Measurements from ENCODE around the gene SLC36A1. TPM values are rescaled to one million over a fixed set of nuclear protein-coding genes. Genes with fewer than 3 reads are reported as not detected.

Gene SLC36A1
- total RNA-seq, 1 donor: 4.0 TPM

DNA sequence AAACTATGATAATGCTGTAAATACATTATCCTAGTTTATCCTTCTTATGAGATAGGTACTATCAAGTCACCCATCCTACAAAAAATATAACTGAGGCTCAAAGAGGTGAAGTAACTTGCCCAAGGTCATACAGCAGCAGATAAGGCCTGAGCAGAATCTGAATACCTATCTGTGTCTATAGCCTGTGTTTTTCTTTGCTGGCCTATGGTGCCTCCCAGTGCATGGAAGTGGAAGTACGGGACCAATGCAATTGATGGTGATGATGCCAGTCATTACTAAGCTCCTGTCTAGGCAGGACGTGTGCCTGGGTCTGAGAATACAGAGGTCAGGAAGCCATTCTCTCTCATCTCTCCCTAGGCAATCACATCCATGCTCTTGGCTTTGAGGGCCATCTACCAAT is 75.9 kb downstream of the SLC36A1 start:
- H3K4me3 ChIP-seq (ENCODE audit: low read length): no peak overlapping the region
- no peaks in the 10 kb centered on the region for H3K9me3 ChIP-seq (ENCODE audit: low read depth, low read length)
- H3K27me3 ChIP-seq (ENCODE audit: insufficient read depth, low read length): no peaks in the 10 kb centered on the region
- peaks cover 8% of the 10 kb centered on the region for H3K4me1 ChIP-seq (ENCODE audit: insufficient read depth, low read length)

DNA sequence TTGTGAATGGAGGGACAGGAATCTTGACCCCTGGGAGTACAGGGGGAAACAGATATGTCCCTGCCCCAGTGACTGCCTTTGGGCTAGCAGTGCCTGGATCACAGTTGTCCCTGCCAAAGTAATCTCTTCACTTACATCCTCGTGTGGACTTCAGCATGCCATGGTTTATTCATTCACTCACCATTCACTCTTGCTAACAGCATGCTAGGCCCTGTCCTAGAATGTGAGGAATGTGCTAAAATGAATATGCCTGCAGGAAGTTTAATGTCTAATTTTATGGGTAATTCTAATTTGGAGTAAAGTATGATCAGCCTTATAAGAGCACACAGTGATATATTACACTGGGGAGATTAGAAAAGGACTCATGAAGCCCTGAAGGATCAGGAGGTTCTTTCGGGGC is 80.8 kb downstream of the SLC36A1 start:
- Histone ChIP-seq H3K4me3 (ENCODE audit: low read length) (no peak overlapping the region), H3K9me3 (ENCODE audit: low read depth, low read length) (no peaks in the 10 kb centered on the region), H3K4me1 (ENCODE audit: insufficient read depth, low read length) (no peaks in the 10 kb centered on the region)

DNA sequence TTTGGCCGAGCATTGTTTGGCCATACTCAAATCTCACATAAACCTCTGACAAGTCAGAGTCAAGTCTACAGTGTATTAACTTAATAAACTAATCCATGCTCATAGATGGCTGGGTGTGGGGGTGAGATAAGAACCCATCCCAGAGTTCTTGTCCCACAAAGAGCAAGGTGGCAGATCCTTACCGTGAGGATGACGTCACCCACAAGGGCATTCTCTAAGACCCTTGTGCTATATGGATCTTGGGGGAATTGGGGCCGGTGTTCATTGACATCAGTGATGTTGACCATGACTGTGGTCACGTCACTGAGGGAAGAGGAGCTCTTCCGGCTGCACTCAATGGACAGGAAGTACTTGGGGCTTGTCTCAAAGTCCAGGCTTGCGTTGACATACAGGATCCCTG is 81.6 kb downstream of the SLC36A1 start:
- H3K27me3 ChIP-seq (ENCODE audit: insufficient read depth, low read length): no peaks in the 10 kb centered on the region
- H3K4me3 ChIP-seq (ENCODE audit: low read length): no peak overlapping the region
- no peaks in the 10 kb centered on the region for H3K4me1 ChIP-seq (ENCODE audit: insufficient read depth, low read length)
- no peaks in the 10 kb centered on the region for H3K9me3 ChIP-seq (ENCODE audit: low read depth, low read length)

More for the DNA sequence above, 80.8 kb downstream of the SLC36A1 start:
- H3K27me3 ChIP-seq (ENCODE audit: insufficient read depth, low read length): no peaks in the 10 kb centered on the region

DNA sequence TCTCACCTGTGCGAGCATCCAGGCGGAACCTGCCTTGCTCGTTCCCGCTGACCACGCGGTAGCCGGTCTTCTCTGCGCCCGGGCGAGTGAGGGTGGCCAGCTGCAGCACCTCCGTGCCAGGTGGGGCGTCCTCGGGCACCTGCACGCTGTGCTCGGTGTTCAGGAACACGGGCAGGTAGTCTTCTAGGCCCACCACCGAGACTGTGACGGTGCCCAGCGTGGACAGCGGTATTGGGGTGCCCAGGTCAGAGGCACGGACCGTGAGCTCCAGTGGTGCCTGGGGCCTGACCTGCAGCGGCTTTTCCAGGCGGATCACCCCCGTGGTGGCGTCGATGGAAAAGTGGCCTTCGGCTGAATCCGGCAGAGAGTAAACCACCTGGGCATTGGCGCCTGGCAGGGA is 84.2 kb downstream of the SLC36A1 start:
- Histone ChIP-seq H3K9me3 (ENCODE audit: low read depth, low read length) (no peaks in the 10 kb centered on the region), H3K4me1 (ENCODE audit: insufficient read depth, low read length) (no peaks in the 10 kb centered on the region), H3K4me3 (ENCODE audit: low read length) (no peak overlapping the region)

DNA sequence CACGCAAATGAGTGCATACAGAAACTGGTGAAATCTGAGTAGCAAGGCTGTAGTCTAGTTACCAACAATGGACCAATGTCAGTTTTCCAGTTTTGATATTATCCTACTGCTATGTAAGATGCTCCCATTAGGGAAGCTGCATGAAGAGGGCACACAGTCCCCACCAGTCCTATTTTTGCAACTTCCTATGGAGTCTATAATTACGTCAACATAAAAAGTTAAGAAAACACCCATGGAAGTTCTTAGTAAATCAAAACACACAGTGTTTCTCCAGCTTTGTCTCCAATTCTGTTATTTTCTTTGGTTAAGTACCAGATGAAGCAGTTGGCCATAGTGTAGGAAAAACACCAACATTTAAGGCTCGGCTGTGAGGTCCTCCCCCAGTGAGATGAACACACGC is 85.0 kb downstream of the SLC36A1 start:
- Histone ChIP-seq H3K4me1 (ENCODE audit: insufficient read depth, low read length) (no peaks in the 10 kb centered on the region), H3K9me3 (ENCODE audit: low read depth, low read length) (no peaks in the 10 kb centered on the region), H3K4me3 (ENCODE audit: low read length) (no peak overlapping the region), H3K27me3 (ENCODE audit: insufficient read depth, low read length) (no peaks in the 10 kb centered on the region)

More for the DNA sequence above, 84.2 kb downstream of the SLC36A1 start:
- H3K27me3 ChIP-seq (ENCODE audit: insufficient read depth, low read length): no peaks in the 10 kb centered on the region

DNA sequence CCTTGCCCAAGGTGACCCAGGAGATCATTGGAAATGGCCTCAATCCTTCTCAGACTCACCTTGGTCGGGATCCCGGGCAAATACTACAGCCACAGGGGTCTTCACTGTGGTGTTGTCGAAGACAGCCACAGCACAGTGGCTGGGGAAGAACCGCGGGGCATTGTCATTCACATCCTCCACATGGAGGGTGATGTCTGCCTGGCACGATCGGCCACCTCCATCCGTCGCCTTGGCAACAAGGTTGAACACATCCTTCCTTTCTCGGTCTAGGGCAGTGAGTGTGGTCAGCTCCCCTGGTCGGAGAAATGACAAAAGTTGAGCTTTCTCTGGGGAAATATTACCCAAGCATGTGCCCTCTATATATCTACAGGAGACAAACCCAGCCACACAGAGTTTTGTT is 86.9 kb downstream of the SLC36A1 start:
- Histone ChIP-seq H3K9me3 (ENCODE audit: low read depth, low read length) (no peaks in the 10 kb centered on the region), H3K4me3 (ENCODE audit: low read length) (no peak overlapping the region), H3K4me1 (ENCODE audit: insufficient read depth, low read length) (no peaks in the 10 kb centered on the region), H3K27me3 (ENCODE audit: insufficient read depth, low read length) (no peaks in the 10 kb centered on the region)

DNA sequence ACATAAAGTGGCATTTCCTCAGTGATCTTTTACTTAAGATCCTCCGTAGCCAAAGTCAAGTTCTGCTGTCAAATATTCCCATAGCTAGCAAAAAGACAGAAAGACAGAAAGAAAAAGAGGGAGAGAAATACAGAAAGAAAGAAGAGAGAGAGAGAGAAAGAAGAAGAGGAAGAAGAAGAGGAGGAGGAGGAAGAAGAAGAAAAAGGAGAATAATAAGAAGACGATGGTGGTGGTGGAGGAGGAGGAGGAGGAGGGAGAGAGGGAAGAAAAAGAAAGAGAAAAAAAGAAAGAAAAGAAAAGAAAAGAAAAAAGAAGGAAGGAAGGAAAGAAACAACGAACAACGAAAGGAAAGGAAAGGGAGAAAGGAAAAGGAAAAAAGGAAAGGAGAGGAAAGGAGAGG is 89.6 kb downstream of the SLC36A1 start:
- Histone ChIP-seq H3K4me1 (ENCODE audit: insufficient read depth, low read length) (no peaks in the 10 kb centered on the region), H3K9me3 (ENCODE audit: low read depth, low read length) (no peaks in the 10 kb centered on the region), H3K27me3 (ENCODE audit: insufficient read depth, low read length) (no peaks in the 10 kb centered on the region), H3K4me3 (ENCODE audit: low read length) (no peak overlapping the region)

DNA sequence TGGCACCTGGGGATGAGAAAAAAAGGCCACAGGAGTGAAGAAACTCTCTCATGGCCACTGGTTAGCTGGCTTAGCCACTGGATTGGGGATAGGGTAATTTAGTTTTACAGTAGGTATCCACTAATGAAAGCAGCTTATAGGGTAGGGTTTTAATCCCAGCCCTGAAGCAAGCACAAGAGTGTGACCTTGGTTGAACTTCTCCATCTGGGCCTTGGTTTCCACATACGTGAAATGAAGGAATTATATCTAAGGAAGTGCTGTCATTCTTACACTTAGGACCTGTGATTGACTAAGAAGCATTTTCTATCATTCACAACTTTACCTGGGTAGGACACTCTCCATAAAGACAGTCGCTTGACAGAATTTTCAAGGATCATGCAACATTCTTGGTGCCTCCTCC is 94.2 kb downstream of the SLC36A1 start:
- Histone ChIP-seq H3K4me3 (ENCODE audit: low read length) (no peak overlapping the region), H3K9me3 (ENCODE audit: low read depth, low read length) (no peaks in the 10 kb centered on the region), H3K4me1 (ENCODE audit: insufficient read depth, low read length) (no peaks in the 10 kb centered on the region), H3K27me3 (ENCODE audit: insufficient read depth, low read length) (no peaks in the 10 kb centered on the region)

Other genes starting within 250 kb of the SLC36A1 start
- 142 TPM for gene CCDC69, start 223.5 kb upstream of the SLC36A1 start, total RNA-seq
- 38.9 TPM for gene GM2A, start 194.4 kb upstream of the SLC36A1 start, total RNA-seq
- gene SLC36A3, start 143.8 kb upstream of the SLC36A1 start, total RNA-seq: not detected
- gene SLC36A2, start 100.0 kb upstream of the SLC36A1 start, total RNA-seq: not detected
- gene FAT2, start 143.7 kb downstream of the SLC36A1 start, total RNA-seq: not detected
- 110 TPM for gene SPARC, start 239.3 kb downstream of the SLC36A1 start, total RNA-seq

Data from mononuclear cell (primary cell).